Measurements from ENCODE around the gene NT5C3B. TPM values are rescaled to one million over a fixed set of nuclear protein-coding genes. Genes with fewer than 3 reads are reported as not detected.

The NT5C3B gene
- total and polyA plus RNA-seq, 8 donors: 30.6 to 101 (median 88.6) TPM

DNA sequence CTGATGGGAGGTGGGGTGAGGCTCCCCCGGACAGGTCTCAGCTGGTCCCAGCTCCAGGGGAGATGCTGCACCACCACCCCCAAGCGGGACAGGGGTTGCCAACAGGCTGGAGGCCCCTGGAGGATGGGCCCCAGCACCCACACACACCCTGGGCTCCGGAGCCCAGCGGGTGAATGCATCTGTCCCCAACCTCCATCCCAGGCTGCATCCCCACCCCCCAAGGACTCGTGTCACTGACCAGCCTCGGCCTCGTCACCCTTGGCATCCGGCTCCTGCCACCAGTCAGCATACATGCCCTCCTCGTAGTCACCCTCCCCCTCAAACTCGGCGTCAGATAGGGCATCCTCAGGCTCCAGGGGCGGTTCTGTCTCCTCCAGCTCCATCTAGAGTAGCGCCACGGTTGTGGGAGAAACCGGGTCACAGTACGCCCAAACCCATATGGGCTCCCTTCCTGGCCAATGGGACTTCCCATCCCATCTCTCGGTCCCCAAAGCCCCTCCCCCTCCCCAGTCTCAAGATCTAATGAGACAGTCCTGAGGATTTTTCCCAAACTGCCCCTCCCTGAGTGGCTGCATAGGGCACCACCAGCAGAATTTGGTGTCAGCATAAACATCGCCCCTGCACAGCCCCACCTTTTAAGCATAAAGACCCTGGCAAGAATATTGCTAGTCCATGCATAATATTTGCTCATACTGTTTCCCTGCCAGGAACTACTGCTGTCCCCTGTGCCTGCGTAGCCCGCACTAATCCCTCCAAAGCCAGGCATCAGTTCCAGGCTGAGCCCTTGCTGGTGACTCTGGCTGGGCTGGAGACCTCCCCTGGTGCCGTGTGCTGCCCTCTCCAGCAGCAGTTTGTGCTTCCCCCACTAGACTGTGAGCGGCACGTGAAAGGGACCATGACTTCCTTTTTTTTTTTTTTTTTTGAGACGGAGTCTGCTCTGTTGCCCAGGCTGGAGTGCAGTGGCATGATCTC is 32.7 kb downstream of the NT5C3B start:
- peaks cover 9 to 10% of the 10 kb centered on the region in 2 donors for H3K4me1 ChIP-seq
- ATAC-seq (no peak), DNase-seq (no peak)
- intact Hi-C loops (cut with DNase I): loop anchor here in 1 of 2 donors (10.0 kb wide), 1 partner anchor 69 kb away; the partner anchor contains the start of gene HAP1
- no peaks in the 10 kb centered on the region for H3K27me3 ChIP-seq
- H3K36me3 ChIP-seq: no peaks in the 10 kb centered on the region
- TF ChIP-seq, protein P1, sequence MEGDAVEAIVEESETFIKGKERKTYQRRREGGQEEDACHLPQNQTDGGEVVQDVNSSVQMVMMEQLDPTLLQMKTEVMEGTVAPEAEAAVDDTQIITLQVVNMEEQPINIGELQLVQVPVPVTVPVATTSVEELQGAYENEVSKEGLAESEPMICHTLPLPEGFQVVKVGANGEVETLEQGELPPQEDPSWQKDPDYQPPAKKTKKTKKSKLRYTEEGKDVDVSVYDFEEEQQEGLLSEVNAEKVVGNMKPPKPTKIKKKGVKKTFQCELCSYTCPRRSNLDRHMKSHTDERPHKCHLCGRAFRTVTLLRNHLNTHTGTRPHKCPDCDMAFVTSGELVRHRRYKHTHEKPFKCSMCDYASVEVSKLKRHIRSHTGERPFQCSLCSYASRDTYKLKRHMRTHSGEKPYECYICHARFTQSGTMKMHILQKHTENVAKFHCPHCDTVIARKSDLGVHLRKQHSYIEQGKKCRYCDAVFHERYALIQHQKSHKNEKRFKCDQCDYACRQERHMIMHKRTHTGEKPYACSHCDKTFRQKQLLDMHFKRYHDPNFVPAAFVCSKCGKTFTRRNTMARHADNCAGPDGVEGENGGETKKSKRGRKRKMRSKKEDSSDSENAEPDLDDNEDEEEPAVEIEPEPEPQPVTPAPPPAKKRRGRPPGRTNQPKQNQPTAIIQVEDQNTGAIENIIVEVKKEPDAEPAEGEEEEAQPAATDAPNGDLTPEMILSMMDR (IDR thresholded peaks at IDR 0.05): no peak
- H3K27ac ChIP-seq: no peak overlapping the region
- no peak overlapping the region for H3K4me3 ChIP-seq
- no peaks in the 10 kb centered on the region for H3K9me3 ChIP-seq

DNA sequence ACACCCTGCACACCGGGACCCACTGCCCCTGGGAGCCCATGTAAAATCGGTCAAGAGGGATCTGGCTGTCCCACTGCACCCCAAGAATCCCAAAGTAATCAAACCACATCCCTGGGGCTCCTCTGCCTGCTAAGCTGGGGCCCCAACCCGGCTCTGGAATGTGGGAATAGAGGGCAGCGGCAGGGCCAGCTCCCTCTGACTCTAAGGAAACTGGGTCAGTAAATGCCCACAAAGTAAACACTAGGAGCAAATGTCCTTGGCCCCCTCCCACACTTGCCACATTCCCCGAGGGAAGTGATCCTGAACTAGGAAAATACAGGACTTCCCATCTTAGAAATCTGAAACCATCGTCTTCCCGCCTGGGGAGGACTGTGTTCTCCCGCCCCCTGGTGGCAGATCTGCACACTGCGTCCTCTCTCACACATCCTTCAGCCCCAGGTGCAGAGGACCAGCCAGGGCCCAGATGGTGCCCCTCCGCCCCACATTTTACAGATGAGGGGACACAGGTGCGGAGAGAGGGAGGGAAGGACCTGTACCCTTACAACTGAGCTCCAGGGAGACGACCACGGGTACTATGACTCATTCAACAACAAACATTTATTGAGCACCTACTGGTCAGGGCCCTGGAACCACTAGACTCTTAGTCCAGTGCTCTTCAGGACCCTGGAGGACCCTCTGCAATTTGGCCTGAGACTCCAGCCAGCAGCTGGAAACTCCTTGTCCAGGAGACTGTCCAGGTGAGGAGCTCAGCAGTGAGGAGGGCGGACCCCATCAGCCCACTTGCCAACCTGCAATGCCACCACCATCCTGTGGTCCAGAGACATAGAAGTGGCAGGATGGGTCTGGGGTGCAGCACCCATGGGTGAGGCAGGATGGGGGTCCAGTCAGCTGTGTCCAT is 34.4 kb downstream of the NT5C3B start:
- H3K36me3 ChIP-seq: no peaks in the 10 kb centered on the region
- H3K9me3 ChIP-seq: no peaks in the 10 kb centered on the region
- peaks cover 9 to 10% of the 10 kb centered on the region in 2 donors for H3K4me1 ChIP-seq
- DNase-seq (peak; percentile 77 to 92 (median 82)), ATAC-seq (peak; percentile 91)
- intact Hi-C loops (cut with DNase I): loop anchor here (2.0 to 10.0 kb wide), 2 partner anchors 63 to 67 kb away; partner anchors contain the start of gene HAP1 (in 1 of the 2)
- H3K4me3 ChIP-seq: no peak overlapping the region
- no peak overlapping the region for H3K27ac ChIP-seq
- TF ChIP-seq, protein P1 (IDR thresholded peaks at IDR 0.05): peak; percentile 91 to 96
- no peaks in the 10 kb centered on the region for H3K27me3 ChIP-seq

DNA sequence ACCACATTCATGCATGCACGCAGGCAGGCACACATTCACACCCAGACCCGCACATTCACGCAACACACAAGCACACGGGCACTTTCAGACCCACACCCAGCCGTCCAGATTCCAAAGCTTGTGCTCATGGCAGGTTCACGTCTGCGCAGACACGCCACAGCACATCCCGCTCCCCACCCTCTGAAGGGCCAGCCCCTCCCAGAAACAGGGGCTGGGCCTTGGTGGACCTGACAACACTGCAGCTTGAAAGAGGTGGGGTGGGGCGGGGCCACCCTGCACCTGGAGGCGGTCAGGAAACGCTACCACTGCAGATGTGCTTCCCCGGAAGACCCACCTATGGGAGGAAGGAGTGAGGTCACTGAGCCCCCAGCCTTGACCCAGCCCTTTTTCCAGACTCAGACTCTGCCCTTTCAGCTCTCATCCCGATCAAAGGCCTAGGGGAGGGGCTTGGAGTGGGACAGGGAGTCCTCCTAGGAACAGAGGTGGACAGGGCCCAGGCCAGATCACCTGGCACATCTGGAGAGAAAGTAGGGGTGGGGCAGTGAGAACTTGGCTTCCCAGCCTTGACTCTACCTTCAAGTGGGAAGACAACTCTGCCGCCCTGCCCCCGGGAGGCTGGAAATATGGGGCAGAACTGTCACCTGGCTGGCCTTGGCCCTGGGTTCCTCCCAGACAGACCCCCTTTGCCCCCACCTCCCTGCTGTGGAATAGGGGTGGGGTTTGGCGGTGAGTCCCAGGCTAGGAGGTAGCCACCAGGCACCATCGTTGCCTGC is 35.2 kb downstream of the NT5C3B start:
- TF ChIP-seq, protein P1 (IDR thresholded peaks at IDR 0.05): no peak
- no peaks in the 10 kb centered on the region for H3K27me3 ChIP-seq
- peaks cover 9 to 10% of the 10 kb centered on the region in 2 donors for H3K4me1 ChIP-seq
- H3K4me3 ChIP-seq: no peak overlapping the region
- DNase-seq: peak in 3 of 4 donors; percentile 67 to 85 (median 75)
- H3K36me3 ChIP-seq: no peaks in the 10 kb centered on the region
- intact Hi-C loops (cut with DNase I): loop anchor here (2.0 to 10.0 kb wide), 2 partner anchors 62 to 66 kb away; partner anchors contain the start of gene HAP1 (in 1 of the 2)
- no peaks in the 10 kb centered on the region for H3K9me3 ChIP-seq
- H3K27ac ChIP-seq: no peak overlapping the region
- ATAC-seq: peak; percentile 85

DNA sequence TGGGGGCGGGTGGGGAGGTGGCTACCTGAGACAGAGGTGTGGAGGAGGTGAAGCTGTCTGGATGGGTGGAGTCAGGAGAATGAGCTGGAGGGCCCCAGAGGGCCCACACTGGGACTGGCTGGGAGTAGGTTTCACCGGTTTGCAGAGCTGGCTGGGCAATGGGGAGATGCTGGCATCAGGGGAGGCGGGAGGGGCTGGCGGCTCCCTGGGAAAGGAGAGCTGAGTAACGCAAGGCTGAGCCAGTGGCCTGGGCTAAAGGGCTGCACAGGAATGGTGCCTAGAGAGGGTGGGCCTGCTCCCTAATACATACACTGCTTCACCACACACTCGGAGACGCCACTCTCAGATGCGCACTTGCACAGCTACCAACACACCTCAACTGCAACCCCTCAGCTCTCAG is 36.7 kb downstream of the NT5C3B start:
- DNase-seq (no peak), ATAC-seq (no peak)
- Histone ChIP-seq H3K9me3 (no peaks in the 10 kb centered on the region), H3K27me3 (no peaks in the 10 kb centered on the region), H3K27ac (no peak overlapping the region), H3K4me3 (no peak overlapping the region), H3K4me1 (peaks cover 9 to 10% of the 10 kb centered on the region in 2 donors), H3K36me3 (no peaks in the 10 kb centered on the region)
- TF ChIP-seq, protein P1 (IDR thresholded peaks at IDR 0.05): no peak
- intact Hi-C loops (cut with DNase I): no loop called here

Measured in left lung (tissue), 10 donors.